NCI-H2029 (cell line): ENCODE data around the gene ABHD2.
"Not testable (repeated sequence)": the region's sequence is repeated elsewhere in the genome, so short reads cannot be mapped to it uniquely, and the experiment has no call there.

Experiments
- DNase-seq: peaks from one replicate; lab custom pipeline; 2025; lab: John Stamatoyannopoulos, UW

The ABHD2 gene

GRCh38 chr15:89075101-89075640 is 13.1 kb upstream of the ABHD2 start:
- DNase-seq: no peak

DNA sequence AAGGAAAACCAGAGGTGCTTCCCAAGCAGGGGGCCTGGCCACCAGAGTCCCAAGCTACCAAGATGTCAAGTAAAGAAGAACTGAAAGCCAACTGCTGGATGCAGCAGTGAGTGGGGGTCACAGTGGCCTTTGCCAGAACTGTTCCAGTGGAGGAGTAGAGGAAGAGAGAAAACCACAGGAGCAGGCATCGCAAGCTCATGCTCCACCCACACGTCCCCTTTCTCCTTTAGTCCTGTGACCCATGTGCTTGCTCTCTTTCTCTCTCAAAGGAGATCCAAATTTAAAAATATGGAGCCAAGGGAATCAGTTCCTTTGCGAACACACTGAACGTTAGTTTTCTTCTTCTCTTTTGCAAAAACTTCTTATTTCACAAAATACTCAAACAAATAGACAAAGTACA is 12.4 kb upstream of the ABHD2 start:
- DNase-seq: no peak

DNA sequence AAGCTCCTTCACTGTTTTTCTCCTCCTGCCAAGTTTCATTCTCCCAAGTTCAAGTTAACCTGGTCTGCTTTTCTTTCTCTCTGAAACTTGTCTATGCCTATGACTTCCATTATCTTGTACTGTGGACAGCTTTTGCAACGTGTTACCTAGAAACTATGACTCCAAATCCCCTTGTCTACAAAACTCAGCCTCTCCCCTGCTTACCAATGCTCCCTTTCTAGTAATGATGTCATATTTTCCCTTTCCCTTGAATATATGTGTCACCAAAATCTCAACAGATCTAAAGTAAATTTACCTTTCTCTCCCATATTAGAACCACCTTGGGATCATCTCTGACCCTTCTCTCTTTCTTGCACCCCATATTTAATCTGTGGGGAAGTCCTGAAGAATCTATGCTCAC is 10.5 kb upstream of the ABHD2 start:
- DNase-seq: no peak

DNA sequence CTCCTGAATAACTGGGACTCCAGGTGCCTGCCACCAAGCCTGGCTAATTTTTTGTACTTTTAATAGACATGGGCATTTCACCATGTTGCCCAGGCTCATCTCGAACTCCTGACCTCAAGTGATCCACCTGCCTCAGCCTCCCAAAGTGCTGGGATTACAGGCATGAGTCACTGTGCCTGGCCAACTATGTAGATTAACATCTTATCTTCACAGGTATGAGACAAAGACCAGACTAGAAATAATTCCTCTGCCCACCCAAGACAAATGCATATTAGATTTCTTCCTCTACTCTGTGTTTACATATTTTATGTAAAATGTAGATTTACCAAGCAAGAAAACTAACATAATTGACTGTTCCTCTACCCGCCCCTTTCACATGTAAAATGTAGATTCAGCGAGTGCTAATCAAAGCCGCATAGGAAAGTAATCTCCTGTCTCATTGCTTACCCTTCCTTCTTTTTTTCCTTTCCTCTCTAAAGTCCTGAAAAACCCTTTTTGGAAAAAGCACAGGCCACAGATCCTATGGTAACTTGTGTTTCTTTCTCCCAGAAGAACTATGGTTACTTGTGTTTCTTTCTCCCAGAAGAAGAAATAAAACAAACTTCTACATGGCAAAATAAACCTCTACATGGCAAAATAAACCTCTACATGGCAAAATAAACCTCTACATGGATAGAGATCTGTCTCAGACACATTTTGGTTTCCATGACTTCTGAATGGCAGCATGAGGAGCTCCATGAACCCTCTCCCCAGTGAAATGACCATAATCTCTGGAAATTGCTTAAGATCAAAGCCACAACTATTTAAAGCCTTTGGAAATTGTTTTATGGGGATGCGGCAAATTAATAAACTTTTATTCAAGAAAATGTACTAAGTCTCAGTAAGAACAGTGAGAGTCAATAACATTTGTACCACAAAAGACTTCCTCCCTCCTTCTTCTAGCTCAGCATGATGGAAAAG is 9.1 kb upstream of the ABHD2 start:
- no peak for DNase-seq

DNA sequence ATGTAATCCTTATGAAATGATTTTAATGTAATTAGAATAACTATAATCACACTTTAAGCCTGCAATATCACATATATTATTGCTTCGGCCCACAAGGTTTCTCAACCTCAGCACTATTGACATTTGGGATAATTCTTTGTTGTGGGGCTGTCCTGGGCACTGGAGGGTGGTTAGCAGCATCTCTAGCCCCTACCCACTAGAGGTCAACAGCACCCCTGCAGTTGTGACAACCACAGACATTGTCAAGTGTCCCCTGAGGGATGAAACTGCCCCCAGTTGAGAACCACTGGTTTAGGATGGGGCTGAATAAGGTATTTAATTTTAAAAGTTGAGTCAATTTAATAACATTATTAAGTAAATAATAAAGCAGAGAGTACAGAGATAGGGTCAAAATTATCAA is 6.4 kb upstream of the ABHD2 start:
- DNase-seq: no peak

GRCh38 chr15:89083246-89083645 is 5.0 kb upstream of the ABHD2 start:
- no peak for DNase-seq

GRCh38 chr15:89085289-89085926 is 2.8 kb upstream of the ABHD2 start:
- DNase-seq: no peak

GRCh38 chr15:89085933-89086332 is 2.3 kb upstream of the ABHD2 start:
- DNase-seq: not testable (repeated sequence)

GRCh38 chr15:89086390-89086789 is 1.9 kb upstream of the ABHD2 start:
- DNase-seq: not testable (repeated sequence)

DNA sequence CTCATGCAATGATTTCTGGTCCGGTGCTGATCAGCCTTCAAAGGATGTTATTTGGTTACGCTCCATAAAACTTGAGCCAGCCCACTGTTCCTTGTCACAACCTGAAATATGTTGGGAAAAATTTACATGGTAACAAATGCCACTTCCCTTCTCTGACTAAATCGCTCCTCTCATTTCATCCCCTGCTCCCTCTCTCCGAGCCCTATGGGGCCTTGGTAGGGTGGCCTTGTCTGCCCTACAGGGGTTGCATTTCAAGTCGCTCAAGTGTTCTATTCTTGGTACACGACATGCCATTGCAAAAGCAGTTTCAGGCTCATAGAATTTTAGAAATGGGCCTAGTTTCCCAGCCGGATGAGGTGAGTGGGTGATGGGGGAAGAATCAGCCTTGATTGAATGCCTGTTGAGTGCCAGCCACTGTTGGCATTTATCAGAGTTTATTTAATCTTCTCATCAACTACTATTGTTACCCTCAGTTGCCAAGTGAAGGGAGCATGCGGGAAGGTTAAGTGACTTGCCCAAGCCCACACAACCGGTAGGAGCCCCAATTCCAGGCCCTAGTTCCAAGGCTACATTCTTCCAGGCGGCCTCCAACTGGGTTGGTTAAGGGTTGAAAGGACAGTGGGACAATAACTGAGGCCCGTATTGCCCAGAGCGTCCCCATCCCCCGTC is 961 bp upstream of the ABHD2 start:
- DNase-seq: no peak

GRCh38 chr15:89088605-89089315 is 504 bp downstream of the ABHD2 start:
- DNase-seq: no peak

- DNase-seq: no peak
Measured at GRCh38 chr15:89089316-89090230, 1.3 kb downstream of the ABHD2 start.

DNA sequence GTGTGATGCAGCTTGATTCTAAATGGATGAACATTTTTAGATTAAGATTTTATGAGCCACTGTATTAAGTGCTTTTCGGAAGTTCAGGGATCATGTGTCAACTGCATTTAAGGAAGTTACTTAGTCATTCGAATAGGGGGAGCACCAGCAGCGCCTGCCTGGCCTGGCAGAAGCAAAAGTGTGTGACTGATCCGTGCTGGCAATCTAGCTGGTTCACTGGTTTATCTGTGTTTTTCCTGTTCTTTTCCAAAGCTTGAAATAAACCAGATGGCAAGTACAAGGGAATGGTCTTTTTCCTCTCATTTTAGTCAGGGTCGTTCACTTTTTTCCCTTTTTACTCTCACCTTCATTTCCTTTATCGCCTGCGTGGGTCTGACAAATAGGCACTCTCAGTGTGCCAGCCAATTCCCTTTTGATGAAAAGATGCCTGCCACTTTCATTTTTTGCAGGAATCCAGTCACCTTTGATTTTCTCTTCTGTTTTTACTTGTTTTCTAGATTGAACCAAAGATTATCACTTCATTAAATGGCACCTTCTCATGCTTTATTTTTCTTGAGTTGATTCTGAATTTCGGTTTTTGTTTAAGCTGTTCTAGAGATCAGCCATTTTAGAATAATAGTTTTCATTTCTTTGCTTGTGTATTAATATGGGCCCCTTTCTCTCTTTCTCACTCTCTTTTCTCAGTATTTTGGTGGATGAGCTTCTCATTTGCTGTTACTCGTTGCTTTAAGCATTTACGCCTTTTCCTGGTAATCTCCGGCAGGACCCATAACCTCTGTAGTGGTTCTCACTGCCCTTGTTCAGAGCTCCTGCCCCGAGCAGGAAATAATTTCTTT is 2.8 kb downstream of the ABHD2 start:
- no peak for DNase-seq

- DNase-seq: no peak
Measured at GRCh38 chr15:89091627-89092220, 3.5 kb downstream of the ABHD2 start.

DNA sequence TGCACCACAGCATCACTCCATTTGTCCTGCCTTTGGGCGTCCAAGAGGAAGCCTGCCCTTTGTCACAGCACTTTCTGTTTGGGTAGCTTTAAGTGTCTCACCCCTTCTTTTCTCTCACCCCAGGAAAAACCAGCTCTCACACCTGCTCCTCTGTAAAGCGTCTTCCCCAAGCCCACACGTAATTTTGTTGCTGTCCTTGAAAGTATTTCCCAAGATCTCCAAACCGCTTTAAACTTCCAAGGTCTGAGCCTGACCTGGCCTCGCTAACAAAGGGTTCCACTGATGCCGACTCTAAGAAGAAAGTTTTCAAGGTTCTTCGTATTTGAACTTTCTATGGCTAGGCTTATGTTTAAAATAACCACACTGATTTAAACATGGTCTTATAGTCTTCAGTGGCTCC is 5.3 kb downstream of the ABHD2 start:
- no peak for DNase-seq

DNA sequence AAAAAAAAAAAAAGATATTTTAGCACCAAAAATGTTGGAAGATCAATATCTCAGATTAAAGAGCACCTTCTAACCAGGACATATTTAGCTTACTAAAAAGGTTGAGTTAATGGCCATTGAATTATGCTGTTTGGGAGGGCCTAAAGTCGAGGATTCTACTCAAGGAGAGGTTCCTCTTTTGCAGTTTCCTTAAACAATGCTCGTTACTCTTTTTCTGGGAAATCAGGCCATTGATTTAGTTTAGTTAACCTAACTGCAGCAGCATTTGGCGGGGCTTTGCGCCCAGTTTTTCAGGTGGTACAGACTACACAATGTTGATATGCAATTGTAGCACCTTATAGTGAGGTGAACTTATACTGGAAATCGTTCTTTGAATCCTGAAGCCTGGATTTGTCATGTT is 6.8 kb downstream of the ABHD2 start:
- DNase-seq: no peak

GRCh38 chr15:89095556-89095955 is 7.3 kb downstream of the ABHD2 start:
- DNase-seq: no peak

- DNase-seq: no peak
Measured at GRCh38 chr15:89096664-89097063, 8.4 kb downstream of the ABHD2 start.

DNA sequence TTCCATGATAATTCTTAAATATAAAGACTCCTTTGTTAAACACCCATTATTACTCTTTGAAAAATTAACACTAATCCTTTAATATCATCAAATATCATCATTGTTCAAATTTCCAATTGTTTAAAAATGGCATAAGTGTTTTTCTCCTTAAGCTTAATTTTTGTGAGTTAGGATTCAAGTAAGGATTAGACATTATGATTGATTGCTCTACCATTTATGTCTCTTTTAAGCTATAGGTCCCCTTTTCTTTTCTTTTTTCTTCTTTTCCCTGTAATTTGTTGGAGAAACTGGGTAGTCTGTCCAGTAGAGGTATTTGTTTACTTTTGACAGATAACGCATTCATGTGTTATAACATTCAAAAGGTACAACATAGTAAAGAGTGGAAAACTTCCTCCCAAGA is 9.1 kb downstream of the ABHD2 start:
- no peak for DNase-seq

GRCh38 chr15:89098281-89098680 is 10.0 kb downstream of the ABHD2 start:
- no peak for DNase-seq
